ENCODE results near the gene CDK3. TPM values are rescaled to one million over a fixed set of nuclear protein-coding genes. Genes with fewer than 3 reads are reported as not detected.

Gene CDK3
- total and polyA plus RNA-seq, 2 donors (not counting 1 experiment from before 2014, with no cell fraction given) = 15.0 to 20.5 TPM

DNA sequence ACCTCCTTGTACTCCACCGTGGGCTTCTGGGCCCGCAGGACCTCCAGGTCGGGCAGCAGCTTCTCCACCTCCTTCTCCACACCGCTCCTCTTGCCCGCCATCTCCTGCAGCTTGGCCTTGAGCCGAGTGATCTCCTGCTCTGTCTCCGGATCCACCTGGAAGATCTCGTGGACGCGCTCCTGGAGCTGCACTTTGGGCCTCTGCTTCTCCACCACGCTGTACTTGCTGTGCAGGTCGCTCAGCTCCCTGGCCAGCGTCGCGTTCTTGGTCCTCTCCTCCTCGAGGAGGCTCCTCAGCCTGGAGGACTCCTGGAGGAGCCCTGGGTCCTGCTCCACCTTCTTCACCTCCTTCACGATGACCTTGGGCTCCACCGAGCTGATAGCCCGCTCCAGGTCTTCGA lies 8.8 kb downstream of the CDK3 start:
- TF ChIP-seq, protein P1, sequence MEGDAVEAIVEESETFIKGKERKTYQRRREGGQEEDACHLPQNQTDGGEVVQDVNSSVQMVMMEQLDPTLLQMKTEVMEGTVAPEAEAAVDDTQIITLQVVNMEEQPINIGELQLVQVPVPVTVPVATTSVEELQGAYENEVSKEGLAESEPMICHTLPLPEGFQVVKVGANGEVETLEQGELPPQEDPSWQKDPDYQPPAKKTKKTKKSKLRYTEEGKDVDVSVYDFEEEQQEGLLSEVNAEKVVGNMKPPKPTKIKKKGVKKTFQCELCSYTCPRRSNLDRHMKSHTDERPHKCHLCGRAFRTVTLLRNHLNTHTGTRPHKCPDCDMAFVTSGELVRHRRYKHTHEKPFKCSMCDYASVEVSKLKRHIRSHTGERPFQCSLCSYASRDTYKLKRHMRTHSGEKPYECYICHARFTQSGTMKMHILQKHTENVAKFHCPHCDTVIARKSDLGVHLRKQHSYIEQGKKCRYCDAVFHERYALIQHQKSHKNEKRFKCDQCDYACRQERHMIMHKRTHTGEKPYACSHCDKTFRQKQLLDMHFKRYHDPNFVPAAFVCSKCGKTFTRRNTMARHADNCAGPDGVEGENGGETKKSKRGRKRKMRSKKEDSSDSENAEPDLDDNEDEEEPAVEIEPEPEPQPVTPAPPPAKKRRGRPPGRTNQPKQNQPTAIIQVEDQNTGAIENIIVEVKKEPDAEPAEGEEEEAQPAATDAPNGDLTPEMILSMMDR (IDR thresholded peaks at IDR 0.05) = no peak
- TF ChIP-seq EZH2 (IDR thresholded peaks at IDR 0.05; ENCODE audit: borderline replicate concordance, insufficient read depth, low read depth, low read length, poor library complexity, severe bottlenecking) = no peak
- Mint-ChIP-seq H3K9me3 (ENCODE audit: insufficient read depth) (no peaks in the 10 kb centered on the region), H3K27ac (no peak overlapping the region), H3K4me1 (no peaks in the 10 kb centered on the region), H3K4me3 (no peak overlapping the region), H3K27me3 (no peaks in the 10 kb centered on the region)
- Histone ChIP-seq H3K27me3 (replicated peaks in 1 of 4; ENCODE audit: control extremely low read depth in 1 of 4, control insufficient read depth in 3 of 4, insufficient read depth in 4 of 4, low read length in 3 of 4) (peaks cover 0 to 3% (median under 1%) of the 10 kb centered on the region in 4 experiments), H3K4me3 (ENCODE audit: control extremely low read depth in 1 of 5, extremely low read depth in 1 of 5, insufficient read depth in 1 of 5, low read depth in 2 of 5, low read length in 4 of 5) (no peak overlapping the region), H3K9ac (ENCODE audit: low read length) (no peak overlapping the region), H2AFZ (ENCODE audit: insufficient read depth, low read depth, low read length, poor library complexity, severe bottlenecking) (no peak overlapping the region), H4K20me1 (ENCODE audit: control insufficient read depth, insufficient read depth, low read length, poor library complexity, severe bottlenecking) (no peaks in the 10 kb centered on the region), H3K4me1 (ENCODE audit: control insufficient read depth in 2 of 2, insufficient read depth in 2 of 2, low read length in 2 of 2) (peaks cover 0 to 8% of the 10 kb centered on the region in 2 donors), H3K36me3 (replicated peaks in 1 of 2; ENCODE audit: control extremely low read depth in 1 of 2, control insufficient read depth in 1 of 2, extremely low read depth in 1 of 2, insufficient read depth in 2 of 2, low read length in 1 of 2) (no peaks in the 10 kb centered on the region), H3K27ac (ENCODE audit: low read length in 2 of 2) (no peak overlapping the region), H3K4me2 (replicated peaks; ENCODE audit: low read depth, low read length, poor library complexity, severe bottlenecking) (no peak overlapping the region), H3K9me3 (ENCODE audit: control extremely low read depth in 1 of 3, control insufficient read depth in 2 of 3, insufficient read depth in 1 of 3, low read length in 2 of 3) (no peaks in the 10 kb centered on the region), H3K79me2 (ENCODE audit: control insufficient read depth, insufficient read depth, low read length) (no peaks in the 10 kb centered on the region)
- ATAC-seq (ENCODE audit: low read depth) (no peak), DNase-seq (no peak)
- intact Hi-C loops (cut with micrococcal nuclease) = loop anchor here (10.0 kb wide), 2 partner anchors 165 to 255 kb away; partner anchors contain the start of gene UNC13D
- ChIA-PET POLR2A (no interaction called here), CTCF (interaction anchor here (0.7 to 5.5 kb wide), 5 partner anchors 7 to 263 kb away, joined by 3 to 35 read pairs (median 4); partner anchors contain the start of gene MRPL38)
- 97% methylated on average over 20 of the region's 20 CpGs for WGBS (ENCODE audit: insufficient coverage)

DNA sequence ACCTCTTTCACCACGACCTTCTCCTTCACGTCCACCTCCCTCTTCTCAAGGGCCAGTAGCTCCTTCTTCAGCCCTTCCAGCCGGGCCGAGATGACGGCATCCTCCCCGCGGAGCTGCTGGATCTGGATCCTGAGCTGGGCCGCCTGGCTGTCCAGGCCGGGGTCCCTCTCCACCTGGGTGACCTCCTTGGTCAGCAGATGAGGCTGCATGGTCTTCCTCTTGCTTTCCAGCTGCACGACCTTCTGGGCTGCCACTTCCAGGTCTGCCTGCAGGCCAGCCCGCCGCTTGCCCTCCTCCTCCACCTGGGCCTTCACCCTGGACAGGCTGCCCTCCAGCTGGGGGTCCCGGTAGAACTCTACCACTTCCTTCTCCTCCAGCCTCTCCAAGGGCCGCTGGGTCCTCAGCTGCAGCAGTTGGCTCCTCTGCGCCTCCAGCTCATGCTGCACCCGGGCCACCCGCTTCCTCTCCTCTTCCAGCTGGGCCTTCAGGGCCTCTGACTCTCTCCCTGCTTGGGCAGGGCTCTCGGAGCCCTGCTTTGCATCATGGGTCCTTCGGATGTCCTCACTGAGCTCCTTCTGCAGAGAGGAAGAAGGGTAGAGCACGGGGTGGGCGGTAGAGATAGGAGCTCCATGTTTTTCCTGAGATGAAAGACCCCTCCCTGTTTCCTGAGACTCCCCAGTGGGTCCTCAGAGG lies 9.5 kb downstream of the CDK3 start:
- ATAC-seq (ENCODE audit: low read depth) = no peak
- Histone ChIP-seq H2AFZ (ENCODE audit: insufficient read depth, low read depth, low read length, poor library complexity, severe bottlenecking) (no peak overlapping the region), H4K20me1 (ENCODE audit: control insufficient read depth, insufficient read depth, low read length, poor library complexity, severe bottlenecking) (no peaks in the 10 kb centered on the region), H3K9ac (ENCODE audit: low read length) (no peak overlapping the region), H3K9me3 (ENCODE audit: control extremely low read depth in 1 of 3, control insufficient read depth in 2 of 3, insufficient read depth in 1 of 3, low read length in 2 of 3) (no peaks in the 10 kb centered on the region), H3K4me2 (replicated peaks; ENCODE audit: low read depth, low read length, poor library complexity, severe bottlenecking) (no peak overlapping the region), H3K4me3 (ENCODE audit: control extremely low read depth in 1 of 5, extremely low read depth in 1 of 5, insufficient read depth in 1 of 5, low read depth in 2 of 5, low read length in 4 of 5) (no peak overlapping the region), H3K36me3 (replicated peaks in 1 of 2; ENCODE audit: control extremely low read depth in 1 of 2, control insufficient read depth in 1 of 2, extremely low read depth in 1 of 2, insufficient read depth in 2 of 2, low read length in 1 of 2) (no peaks in the 10 kb centered on the region), H3K27me3 (replicated peaks in 1 of 4; ENCODE audit: control extremely low read depth in 1 of 4, control insufficient read depth in 3 of 4, insufficient read depth in 4 of 4, low read length in 3 of 4) (peaks cover 0 to 7% (median 2%) of the 10 kb centered on the region in 4 experiments), H3K27ac (ENCODE audit: low read length in 2 of 2) (no peak overlapping the region), H3K79me2 (ENCODE audit: control insufficient read depth, insufficient read depth, low read length) (no peaks in the 10 kb centered on the region), H3K4me1 (ENCODE audit: control insufficient read depth in 2 of 2, insufficient read depth in 2 of 2, low read length in 2 of 2) (peaks cover 0 to 10% of the 10 kb centered on the region in 2 donors)
- no peak overlapping the region for H3K4me3 Mint-ChIP-seq
- DNase-seq = no peak
- ChIA-PET POLR2A (no interaction called here), CTCF (interaction anchor here (0.7 to 5.5 kb wide), 8 partner anchors 8 to 264 kb away, joined by 3 to 35 read pairs (median 4); partner anchors contain the start of genes CDK3, FOXJ1 and MRPL38)
- intact Hi-C loops (cut with micrococcal nuclease) = loop anchor here (10.0 kb wide), 2 partner anchors 165 to 255 kb away; partner anchors contain the start of gene UNC13D
- no peaks in the 10 kb centered on the region for H3K9me3 Mint-ChIP-seq (ENCODE audit: insufficient read depth)
- no peaks in the 10 kb centered on the region for H3K27me3 Mint-ChIP-seq
- TF ChIP-seq, protein P1 (IDR thresholded peaks at IDR 0.05) = no peak
- TF ChIP-seq EZH2 (IDR thresholded peaks at IDR 0.05; ENCODE audit: borderline replicate concordance, insufficient read depth, low read depth, low read length, poor library complexity, severe bottlenecking) = no peak
- no peak overlapping the region for H3K27ac Mint-ChIP-seq
- WGBS (ENCODE audit: insufficient coverage) = 82% methylated on average over 21 of the region's 21 CpGs
- no peaks in the 10 kb centered on the region for H3K4me1 Mint-ChIP-seq
